ENCODE results near the gene RELN.

DNA sequence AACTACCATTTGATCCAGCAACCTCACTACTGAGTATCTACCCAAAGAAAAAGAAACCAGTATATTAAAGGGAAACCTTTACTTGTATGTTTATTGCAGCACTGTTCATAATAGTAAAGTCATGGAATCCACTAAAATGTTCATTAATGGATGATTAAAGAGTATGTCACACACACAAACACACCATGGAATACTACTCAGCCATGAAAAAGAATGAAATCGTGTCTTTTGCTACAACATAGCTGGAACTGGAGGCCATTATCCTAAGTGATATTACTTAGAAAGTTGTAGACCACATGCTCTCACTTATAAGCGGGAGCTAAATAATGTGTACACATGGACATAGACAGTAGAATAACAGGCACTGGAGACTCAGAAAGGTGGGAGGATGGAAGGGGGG, 340.4 kb downstream of the RELN start:
- TF ChIP-seq CTCF (IDR thresholded peaks at IDR 0.05; ENCODE audit: low read depth, low read length) (no peak), POLR2A (IDR thresholded peaks at IDR 0.05; ENCODE audit: extremely low read depth, insufficient read length) (no peak), MAX (IDR thresholded peaks at IDR 0.05; ENCODE audit: low read depth, low read length) (no peak)
